Fibroblast of skin of right quadriceps (primary cell): ENCODE results near the gene TMEM14C.
"Not testable (repeated sequence)": the region's sequence is repeated elsewhere in the genome, so short reads cannot be mapped to it uniquely, and the experiment has no call there.

Experiments used
- DNase-seq: peaks from one replicate; pipeline ENCODE4 v3.0.0-alpha.2; 2013

The TMEM14C gene

GRCh38 chr6:10721850-10722569 lies 860 bp upstream of the TMEM14C start:
- DNase-seq, result no peak

DNA sequence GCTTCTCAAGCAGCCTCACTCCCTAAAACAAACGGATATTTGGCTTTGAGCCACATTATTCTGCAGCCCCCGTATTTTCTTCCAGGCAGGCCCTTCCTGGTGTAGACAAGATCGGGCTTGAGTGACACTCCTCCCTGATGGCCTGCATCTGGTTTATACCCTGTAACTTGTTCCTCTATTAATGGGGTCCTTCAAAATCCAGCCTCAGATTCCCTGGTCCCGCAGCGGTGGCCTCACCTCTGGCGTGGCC lies 375 bp upstream of the TMEM14C start:
- DNase-seq, result no peak

DNA sequence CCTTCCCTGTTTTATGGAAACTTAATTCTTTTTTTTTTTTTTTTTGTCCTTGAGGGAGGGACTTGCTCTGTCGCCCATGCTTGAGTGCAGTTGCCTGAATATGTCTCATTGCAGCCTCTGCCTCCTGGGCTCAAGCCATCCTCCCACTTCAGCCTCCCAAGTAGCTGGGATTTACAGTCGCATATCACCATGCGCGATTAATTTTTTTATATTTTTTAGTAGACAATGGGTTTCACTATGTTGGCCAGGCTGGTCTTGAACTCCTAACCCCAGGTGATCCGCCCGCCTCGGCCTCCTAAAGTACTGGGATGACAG lies 654 bp downstream of the TMEM14C start:
- no peak for DNase-seq

GRCh38 chr6:10725044-10725443 lies 2.2 kb downstream of the TMEM14C start:
- DNase-seq, result no peak

- DNase-seq, result no peak
These were observed 2.8 kb downstream of the TMEM14C start for GRCh38 chr6:10725716-10726115.

- DNase-seq, result no peak
These were observed 7.4 kb downstream of the TMEM14C start for GRCh38 chr6:10730254-10730653.

GRCh38 chr6:10733151-10733715 lies 10.4 kb downstream of the TMEM14C start:
- DNase-seq, result no peak

DNA sequence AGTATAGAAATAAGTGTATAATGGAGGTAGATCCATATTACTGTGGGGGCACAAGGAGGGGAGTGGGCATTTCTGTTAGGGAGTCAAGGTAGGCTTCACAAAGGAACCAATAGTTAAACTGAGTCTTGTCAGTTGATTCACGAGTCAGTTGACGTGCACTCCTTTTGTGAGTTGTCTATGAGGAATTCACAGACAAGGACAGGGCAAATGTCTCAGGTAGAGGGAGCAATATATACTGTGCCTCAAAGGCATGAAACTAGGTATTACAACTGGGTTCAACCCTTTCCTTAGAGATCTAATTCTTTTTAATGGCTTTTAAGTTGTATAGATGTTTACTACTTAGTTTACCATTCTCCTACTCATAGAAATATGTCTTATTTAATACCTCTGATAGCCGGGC lies 11.0 kb downstream of the TMEM14C start:
- no peak for DNase-seq

GRCh38 chr6:10736731-10737130 lies 13.9 kb downstream of the TMEM14C start:
- no peak for DNase-seq

GRCh38 chr6:10740061-10740460 lies 17.2 kb downstream of the TMEM14C start:
- DNase-seq, result no peak

GRCh38 chr6:10741643-10742042 lies 18.8 kb downstream of the TMEM14C start:
- not testable (repeated sequence) for DNase-seq

DNA sequence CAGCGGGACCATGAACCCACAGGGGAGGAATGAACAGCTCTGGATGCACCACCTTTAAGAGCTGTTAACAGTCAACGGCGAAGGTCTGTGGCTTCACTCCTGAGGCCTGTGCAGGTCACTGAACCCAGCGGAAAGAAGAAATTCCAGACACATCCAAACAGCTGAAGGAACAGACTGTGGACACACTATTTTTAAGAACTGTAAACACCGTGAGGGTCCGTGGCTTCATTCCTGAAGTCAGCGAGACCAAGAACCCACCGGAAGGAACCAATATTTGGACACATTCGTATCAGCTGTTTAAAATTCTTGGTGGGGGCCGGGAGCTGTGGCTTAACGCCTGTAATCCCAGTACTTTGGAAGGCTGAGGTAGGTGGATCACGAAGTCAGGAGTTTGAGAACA lies 19.4 kb downstream of the TMEM14C start:
- no peak for DNase-seq

GRCh38 chr6:10743515-10743914 lies 20.6 kb downstream of the TMEM14C start:
- DNase-seq, result no peak

DNA sequence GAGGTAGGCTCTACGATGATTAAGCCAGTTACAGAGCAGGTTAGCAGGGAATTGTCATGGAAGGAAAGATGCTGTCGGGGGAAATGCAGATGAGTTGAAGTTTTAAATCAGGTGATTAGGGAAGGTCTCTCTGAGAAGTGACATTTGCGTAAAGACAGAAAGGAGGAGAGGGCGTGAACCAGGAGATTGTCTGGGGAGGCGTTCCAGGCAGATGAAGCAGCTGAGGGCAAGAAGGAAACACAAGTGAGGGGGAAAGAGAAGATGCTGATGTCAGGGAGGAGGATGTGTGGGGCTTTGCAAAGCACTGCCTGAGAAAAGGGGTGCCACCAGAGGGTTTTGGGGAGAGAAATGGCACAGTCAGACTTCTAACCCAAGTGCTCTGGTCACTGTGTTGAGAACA lies 22.2 kb downstream of the TMEM14C start:
- no peak for DNase-seq

- DNase-seq, result no peak
These were observed 24.0 kb downstream of the TMEM14C start for GRCh38 chr6:10746915-10747250.

DNA sequence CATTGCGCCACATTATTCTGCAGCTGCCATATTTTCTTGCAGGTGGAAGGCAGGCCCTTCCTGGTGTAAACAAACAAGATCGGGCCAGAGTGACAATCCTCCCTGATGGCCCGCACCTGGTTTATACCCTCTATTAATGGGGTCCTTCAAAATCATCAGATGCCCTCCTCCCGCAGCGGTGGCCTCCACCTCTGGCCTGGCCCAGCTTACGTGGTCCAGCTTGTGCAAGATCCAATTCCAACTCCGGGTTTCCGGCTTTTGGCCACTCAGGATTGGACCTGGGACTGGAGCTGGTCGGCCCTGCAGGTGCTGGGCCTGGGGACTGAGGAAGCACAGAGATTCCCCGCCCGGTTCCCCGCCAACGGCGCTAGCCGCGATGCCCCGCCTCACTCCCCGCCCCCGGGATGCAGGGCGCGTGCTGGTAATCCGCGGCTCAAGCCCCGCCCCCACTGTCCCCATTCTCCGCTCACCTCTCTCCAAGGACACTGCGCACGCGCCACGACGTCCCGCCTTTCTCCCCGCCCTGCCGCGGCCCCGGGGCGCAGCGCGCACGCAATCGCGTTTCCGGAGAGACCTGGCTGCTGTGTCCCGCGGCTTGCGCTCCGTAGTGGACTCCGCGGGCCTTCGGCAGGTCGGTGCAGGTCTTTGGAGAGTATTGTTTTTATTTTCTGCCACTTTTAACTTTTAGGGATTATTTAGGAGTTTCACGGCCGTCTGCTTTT lies 24.5 kb downstream of the TMEM14C start, which contains the start of gene TMEM14B:
TMEM14B (plus strand) TSS at position 555 of the 722 bp plus-strand sequence. CDS start 1,441 bp downstream, outside the sequence.
- peak; percentile 95 for DNase-seq

DNA sequence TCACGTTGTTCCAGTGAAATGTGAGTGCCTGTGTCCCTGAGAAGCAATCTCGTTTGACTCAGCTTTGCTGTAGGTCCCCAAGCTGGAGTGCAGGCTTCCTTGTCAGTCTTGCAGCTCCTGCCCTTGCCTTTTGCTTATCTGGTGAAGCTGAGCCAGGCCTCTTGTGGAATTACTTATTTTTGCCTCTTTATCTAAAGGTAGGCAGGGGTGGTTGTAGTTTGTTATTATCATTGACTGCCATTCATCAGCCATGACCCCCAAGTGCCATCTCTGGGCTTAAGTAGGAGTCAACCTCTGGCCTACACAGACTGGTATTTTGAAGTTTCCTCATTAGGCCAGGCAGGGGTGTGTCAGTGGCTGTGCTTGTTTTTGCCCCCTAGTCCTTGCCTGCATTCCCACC lies 26.9 kb downstream of the TMEM14C start:
- DNase-seq, result no peak

GRCh38 chr6:10750568-10750967 lies 27.7 kb downstream of the TMEM14C start:
- DNase-seq, result not testable (repeated sequence)

DNA sequence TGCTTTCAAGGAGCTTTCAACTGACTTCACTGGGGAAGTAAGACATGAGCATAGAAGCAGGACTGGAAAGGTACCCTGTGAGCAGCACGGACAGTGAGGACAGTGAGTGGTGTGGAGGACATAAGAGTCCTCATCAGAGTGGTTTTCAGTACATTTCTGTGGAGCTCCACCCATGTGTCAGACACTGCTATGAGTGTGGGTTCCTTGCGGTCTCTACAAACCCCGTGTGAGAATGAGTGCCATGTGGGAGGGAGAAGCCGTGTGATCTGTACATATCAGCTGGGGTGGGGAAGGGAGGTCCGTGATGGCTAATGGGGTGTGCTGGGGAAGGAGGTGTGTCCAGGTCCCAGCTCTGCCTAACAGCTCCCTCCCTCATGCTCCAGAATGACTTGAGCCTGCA lies 28.9 kb downstream of the TMEM14C start:
- not testable (repeated sequence) for DNase-seq

- DNase-seq, result no peak
These were observed 33.2 kb downstream of the TMEM14C start for GRCh38 chr6:10756085-10756484.

GRCh38 chr6:10759312-10759839 lies 36.5 kb downstream of the TMEM14C start:
- peak; percentile 93 for DNase-seq

DNA sequence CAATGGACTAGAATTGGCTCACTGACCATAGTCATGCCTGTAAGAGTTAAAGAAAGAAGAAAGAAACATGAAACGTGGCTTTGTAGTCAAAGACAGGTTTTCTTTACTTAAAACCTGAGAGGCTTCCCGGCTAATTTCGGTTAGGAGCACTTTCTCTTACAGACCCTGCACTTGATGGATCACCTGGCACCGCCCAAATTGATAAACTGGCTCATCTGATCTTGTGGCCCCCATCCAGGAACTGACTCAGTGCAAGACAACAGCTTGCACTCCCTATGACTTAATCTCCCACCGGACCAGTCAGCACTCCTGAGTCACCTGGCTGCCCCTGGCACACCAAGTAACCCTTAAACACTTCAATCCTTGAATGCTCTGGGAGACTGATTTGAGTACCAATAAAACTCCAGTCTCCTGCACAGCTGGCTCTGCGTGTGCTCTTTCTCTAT lies 37.0 kb downstream of the TMEM14C start:
- DNase-seq, result peak; percentile 67

DNA sequence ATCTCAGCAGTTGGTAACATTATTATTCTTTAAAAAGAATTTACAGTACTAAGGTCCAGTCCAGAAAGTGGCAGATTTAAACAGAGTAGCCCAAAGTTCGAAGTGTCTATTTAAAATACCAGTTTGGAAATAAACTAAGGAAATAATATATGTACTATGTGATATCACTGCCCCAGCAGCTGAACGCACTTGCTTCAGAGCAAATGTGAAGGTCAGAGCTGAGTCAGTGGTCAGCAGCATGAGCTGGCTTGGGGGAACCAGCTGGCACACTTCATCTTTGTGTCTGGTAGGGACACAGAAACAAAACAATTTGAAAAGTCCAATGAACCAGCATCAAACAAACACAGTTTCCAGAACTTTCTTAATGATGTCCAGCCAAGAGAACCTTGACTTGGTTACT lies 40.1 kb downstream of the TMEM14C start:
- no peak for DNase-seq

DNA sequence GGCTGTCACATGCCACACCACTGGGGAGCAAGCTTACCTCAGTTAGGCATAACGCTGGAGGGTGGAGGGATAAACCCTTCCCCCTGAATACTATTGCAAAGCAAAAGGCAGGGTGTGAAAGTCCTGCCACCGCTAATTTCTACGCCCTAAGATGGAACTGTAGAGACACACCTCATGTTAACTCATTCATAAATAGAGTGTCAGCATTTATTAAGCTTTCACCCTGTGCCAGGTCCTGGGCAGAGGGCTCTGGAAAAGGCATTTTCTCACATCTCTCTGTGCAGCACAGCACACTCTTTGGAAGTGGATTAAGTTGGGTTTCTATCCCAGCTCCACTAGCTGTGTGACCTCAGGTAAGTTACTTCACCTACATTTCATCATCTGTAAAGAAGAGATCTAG lies 46.5 kb downstream of the TMEM14C start:
- no peak for DNase-seq
